ENCODE data around the gene RUNX3. TPM values are rescaled to one million over a fixed set of nuclear protein-coding genes. Genes with fewer than 3 reads are reported as not detected.

Gene RUNX3
- total and polyA plus RNA-seq, 4 donors, result 0.43 to 1.1 (median 0.88) TPM

- TF ChIP-seq TAF1 (conservative IDR thresholded peaks at IDR 0.05), result no peak
- no peak for TF ChIP-seq JUND (IDR thresholded peaks at IDR 0.05)
- no peak for TF ChIP-seq EGR1 (IDR thresholded peaks at IDR 0.05; ENCODE audit: low read depth in 2 of 2)
- no peak for TF ChIP-seq MAX (IDR thresholded peaks at IDR 0.05)
- no peak for TF ChIP-seq HNF4A (conservative IDR thresholded peaks at IDR 0.05)
- no peak for TF ChIP-seq ZBTB33 (IDR thresholded peaks at IDR 0.05)
- no peak for TF ChIP-seq CTCF (IDR thresholded peaks at IDR 0.05; ENCODE audit: low read depth, low read length, missing input control)
- no peak for TF ChIP-seq YY1 (IDR thresholded peaks at IDR 0.05)
- TF ChIP-seq SP1 (IDR thresholded peaks at IDR 0.05), result no peak
- no peak for TF ChIP-seq REST (IDR thresholded peaks at IDR 0.05)
- peaks cover 0 to 12% (median 8%) of the 10 kb centered on the region in 4 donors for H3K4me1 ChIP-seq (ENCODE audit: control insufficient read depth in 4 of 4, insufficient read depth in 4 of 4, low read length in 3 of 4)
- H3K4me3 ChIP-seq (ENCODE audit: low read depth in 1 of 3, low read length in 3 of 3), result no peak overlapping the region
- no peaks in the 10 kb centered on the region for H3K9me3 ChIP-seq (ENCODE audit: control insufficient read depth in 4 of 4, low read length in 3 of 4)
- no peak for DNase-seq (ENCODE audit: low spot score)
- no peak overlapping the region for H3K9ac ChIP-seq (ENCODE audit: low read depth in 1 of 2, low read length in 2 of 2)
- 96% methylated on average over 9 of the region's 9 CpGs for WGBS
- H3K27me3 ChIP-seq (ENCODE audit: control insufficient read depth in 4 of 4, insufficient read depth in 4 of 4, low read length in 3 of 4), result no peaks in the 10 kb centered on the region
- H3K36me3 ChIP-seq (ENCODE audit: control insufficient read depth in 4 of 4, insufficient read depth in 3 of 4, low read depth in 1 of 4, low read length in 3 of 4), result no peaks in the 10 kb centered on the region
- H3K27ac ChIP-seq (ENCODE audit: low read depth in 1 of 2, low read length in 2 of 2), result no peak overlapping the region
These were observed 41.8 kb downstream of the RUNX3 start for GRCh38 chr1:24888061-24888970.

GRCh38 chr1:24886241-24886640 is 43.8 kb downstream of the RUNX3 start:
- Histone ChIP-seq H3K9ac (ENCODE audit: low read depth in 1 of 2, low read length in 2 of 2) (no peak overlapping the region), H3K4me1 (ENCODE audit: control insufficient read depth in 4 of 4, insufficient read depth in 4 of 4, low read length in 3 of 4) (peaks cover 0 to 8% (median 3%) of the 10 kb centered on the region in 4 donors), H3K36me3 (ENCODE audit: control insufficient read depth in 4 of 4, insufficient read depth in 3 of 4, low read depth in 1 of 4, low read length in 3 of 4) (no peaks in the 10 kb centered on the region), H3K27ac (ENCODE audit: low read depth in 1 of 2, low read length in 2 of 2) (no peak overlapping the region), H3K27me3 (ENCODE audit: control insufficient read depth in 4 of 4, insufficient read depth in 4 of 4, low read length in 3 of 4) (no peaks in the 10 kb centered on the region), H3K4me3 (ENCODE audit: low read depth in 1 of 3, low read length in 3 of 3) (no peak overlapping the region), H3K9me3 (ENCODE audit: control insufficient read depth in 4 of 4, low read length in 3 of 4) (no peaks in the 10 kb centered on the region)
- TF ChIP-seq RXRA (IDR thresholded peaks at IDR 0.05), result no peak
- no peak for TF ChIP-seq YY1 (IDR thresholded peaks at IDR 0.05)
- no peak for TF ChIP-seq SP1 (IDR thresholded peaks at IDR 0.05)
- WGBS, result 96% methylated on average over 1 of the region's 1 CpG
- no peak for DNase-seq (ENCODE audit: low spot score)
